K562 treated with DMSO at 1 percent for 4 hours (cell line): ENCODE data around the gene DNAJC12. TPM values are rescaled to one million over a fixed set of nuclear protein-coding genes. Genes with fewer than 3 reads are reported as not detected.

Experiments used
- total RNA-seq: library from RNA; unstranded; fragments of 300-600 nt; gene quantifications from 2 replicates; pipeline ENCODE4 v1.2.3, GENCODE V29; 2022; ENCODE audit not compliant: insufficient read depth

DNAJC12 gene
- total RNA-seq: 50.2 and 67.1 TPM in 2 replicates

DNA sequence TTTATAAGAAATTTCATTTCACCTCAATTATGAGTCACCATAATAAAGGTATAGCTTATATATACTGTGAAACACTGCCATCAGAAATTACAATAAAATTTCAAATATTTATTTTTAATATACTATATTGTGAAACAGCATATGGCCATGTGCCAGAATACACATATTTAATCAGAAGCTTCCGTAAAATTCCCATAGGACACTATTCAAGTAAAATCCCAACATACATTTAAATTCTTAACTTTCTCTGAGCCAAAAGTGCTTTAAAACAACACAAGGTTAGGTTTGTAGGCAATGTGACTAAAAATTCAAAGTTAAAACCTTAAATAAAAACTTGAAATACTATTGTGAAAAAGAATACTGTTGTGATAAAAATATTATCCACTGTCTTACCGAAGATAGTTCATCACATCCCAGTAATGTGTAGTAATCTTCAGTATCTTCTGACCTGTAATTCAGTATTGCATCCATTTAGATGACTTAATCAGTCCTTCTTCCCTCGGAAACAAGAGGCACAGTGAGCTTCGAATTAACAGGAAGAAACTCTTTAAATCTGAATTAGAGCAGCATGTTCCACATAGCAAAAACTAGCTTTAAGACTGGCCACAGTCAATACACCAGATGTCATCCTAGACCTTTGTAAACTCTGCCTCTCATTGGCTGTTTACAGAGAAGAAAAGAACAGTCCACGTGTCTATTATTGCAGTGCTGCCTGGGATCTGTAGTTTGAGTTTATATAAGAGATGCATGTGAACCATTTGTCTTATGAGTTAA lies at the start of gene DNAJC12:
Gene DNAJC12 (minus strand): TSS at position 648 of the 774 bp plus-strand sequence. CDS start 177 bp downstream, at position 471.

DNA sequence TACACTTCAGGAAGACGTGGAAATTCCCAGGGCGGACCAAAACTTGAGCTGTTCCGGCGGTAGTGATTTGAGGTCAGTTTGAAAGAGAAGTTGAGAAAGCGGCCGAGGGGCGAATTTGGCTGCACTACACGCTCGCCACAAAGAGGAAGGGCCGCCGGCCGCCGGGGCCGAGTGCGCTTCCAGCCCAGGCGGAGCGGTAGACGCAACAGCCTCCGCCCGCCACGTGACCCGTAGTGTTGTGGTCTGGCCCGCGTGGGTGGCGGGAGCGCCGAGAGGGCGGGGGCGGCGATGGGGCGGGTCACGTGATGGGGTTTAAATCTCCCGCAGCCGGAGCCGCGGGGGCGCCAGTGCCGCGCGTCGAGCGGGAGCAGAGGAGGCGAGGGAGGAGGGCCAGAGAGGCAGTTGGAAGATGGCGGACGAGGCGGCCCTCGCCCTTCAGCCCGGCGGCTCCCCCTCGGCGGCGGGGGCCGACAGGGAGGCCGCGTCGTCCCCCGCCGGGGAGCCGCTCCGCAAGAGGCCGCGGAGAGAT lies 46.4 kb upstream of the DNAJC12 start, which contains the start of gene SIRT1:
Gene SIRT1 (plus strand): TSS at position 344 of the 529 bp plus-strand sequence. CDS start 66 bp downstream, at position 410.

Other genes starting within 250 kb of the DNAJC12 start
- not detected in 2 replicates for gene CTNNA3, start 142.0 kb downstream of the DNAJC12 start, total RNA-seq
- 16.3 and 24.1 TPM in 2 replicates for gene SIRT1, start 46.5 kb upstream of the DNAJC12 start, total RNA-seq
- 14.3 and 18.5 TPM in 2 replicates for gene HERC4, start 237.1 kb upstream of the DNAJC12 start, total RNA-seq